ENCODE results near the gene THOP1. TPM values are rescaled to one million over a fixed set of nuclear protein-coding genes. Genes with fewer than 3 reads are reported as not detected.

The THOP1 gene
- total RNA-seq, 4 donors from 2014 or later: 24.3 to 142 (median 49.5) TPM

- H3K9me3 ChIP-seq: no peaks in the 10 kb centered on the region
- peaks cover 0 to 46% (median 0%) of the 10 kb centered on the region in 3 donors for H3K36me3 ChIP-seq
- TF ChIP-seq CTCF (IDR thresholded peaks at IDR 0.05) (no peak), POLR2A (IDR thresholded peaks at IDR 0.05) (no peak)
- DNase-seq: no peak
- no peaks in the 10 kb centered on the region for H3K27me3 ChIP-seq
- H3K4me1 ChIP-seq: peaks cover 0 to 10% (median 0%) of the 10 kb centered on the region in 4 donors
- no peak overlapping the region for H3K27ac ChIP-seq
- H3K4me3 ChIP-seq: no peak overlapping the region
These were observed 16.8 kb upstream of the THOP1 start for GRCh38 chr19:2768365-2769132.

- TF ChIP-seq POLR2A (IDR thresholded peaks at IDR 0.05): no peak
- no peak for TF ChIP-seq CTCF (IDR thresholded peaks at IDR 0.05)
- no peaks in the 10 kb centered on the region for H3K9me3 ChIP-seq
- no peak overlapping the region for H3K27ac ChIP-seq
- H3K27me3 ChIP-seq: no peaks in the 10 kb centered on the region
- H3K4me1 ChIP-seq: peaks cover 0 to 10% (median 0%) of the 10 kb centered on the region in 4 donors
- H3K36me3 ChIP-seq: peaks cover 0 to 41% (median 0%) of the 10 kb centered on the region in 3 donors
- no peak for DNase-seq
- H3K4me3 ChIP-seq: no peak overlapping the region
These were observed 16.1 kb upstream of the THOP1 start for GRCh38 chr19:2769218-2769617.

GRCh38 chr19:2770055-2771013 is 15.0 kb upstream of the THOP1 start:
- no peaks in the 10 kb centered on the region for H3K9me3 ChIP-seq
- H3K27ac ChIP-seq: peak overlapping the region in 2 of 4 donors; percentile 33 to 63
- no peak for TF ChIP-seq CTCF (IDR thresholded peaks at IDR 0.05)
- no peak for TF ChIP-seq POLR2A (IDR thresholded peaks at IDR 0.05)
- H3K27me3 ChIP-seq: no peaks in the 10 kb centered on the region
- H3K36me3 ChIP-seq: peaks cover 0 to 30% (median 0%) of the 10 kb centered on the region in 3 donors
- no peak overlapping the region for H3K4me3 ChIP-seq
- no peak for DNase-seq
- H3K4me1 ChIP-seq: peaks cover 0 to 20% (median 4%) of the 10 kb centered on the region in 4 donors

GRCh38 chr19:2771786-2772674 is 13.3 kb upstream of the THOP1 start:
- no peak overlapping the region for H3K27ac ChIP-seq
- H3K4me3 ChIP-seq: no peak overlapping the region
- H3K9me3 ChIP-seq: no peaks in the 10 kb centered on the region
- H3K4me1 ChIP-seq: peaks cover 0 to 20% (median 7%) of the 10 kb centered on the region in 4 donors
- TF ChIP-seq CTCF (IDR thresholded peaks at IDR 0.05) (no peak), POLR2A (IDR thresholded peaks at IDR 0.05) (no peak)
- no peak for DNase-seq
- H3K27me3 ChIP-seq: no peaks in the 10 kb centered on the region
- peaks cover 0 to 13% (median 0%) of the 10 kb centered on the region in 3 donors for H3K36me3 ChIP-seq
